GM18511 (cell line): ENCODE results near the gene SLC12A6.

ENCODE experiments used
- ATAC-seq: cut with Tn5 transposase; IDR thresholded peaks from one replicate; pipeline ENCODE4 v1.9.1; 2021; ENCODE audit warnings: mild to moderate bottlenecking, moderate library complexity; ENCODE audit not compliant: unreplicated experiment

The SLC12A6 gene

DNA sequence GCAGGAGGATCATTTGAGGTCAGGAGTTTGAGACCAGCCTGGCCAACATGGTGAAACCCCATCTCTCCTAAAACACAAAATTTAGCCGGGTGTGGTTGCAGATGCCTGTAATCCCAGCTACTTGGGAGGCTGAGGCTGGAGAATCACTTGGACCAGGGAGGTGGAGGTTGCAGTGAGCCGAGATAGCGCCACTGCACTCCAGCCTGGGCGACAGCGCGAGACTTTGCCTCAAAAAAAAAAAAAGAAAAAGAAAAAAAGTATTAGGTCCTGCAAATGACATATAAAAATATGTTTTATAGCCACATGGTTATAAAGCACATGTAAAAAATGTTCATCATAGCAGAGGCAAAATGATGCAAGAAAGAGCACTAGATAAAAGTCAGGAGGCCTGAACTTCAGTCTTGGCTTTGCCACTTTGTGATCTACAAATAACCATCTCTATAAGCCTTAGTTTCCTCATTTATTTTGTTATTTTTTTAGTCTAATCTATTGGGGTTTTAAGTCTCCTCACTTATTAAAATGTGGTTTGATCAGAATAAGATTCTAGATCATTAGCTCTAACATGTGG, 4.9 kb downstream of the SLC12A6 start:
- ATAC-seq, result no peak

DNA sequence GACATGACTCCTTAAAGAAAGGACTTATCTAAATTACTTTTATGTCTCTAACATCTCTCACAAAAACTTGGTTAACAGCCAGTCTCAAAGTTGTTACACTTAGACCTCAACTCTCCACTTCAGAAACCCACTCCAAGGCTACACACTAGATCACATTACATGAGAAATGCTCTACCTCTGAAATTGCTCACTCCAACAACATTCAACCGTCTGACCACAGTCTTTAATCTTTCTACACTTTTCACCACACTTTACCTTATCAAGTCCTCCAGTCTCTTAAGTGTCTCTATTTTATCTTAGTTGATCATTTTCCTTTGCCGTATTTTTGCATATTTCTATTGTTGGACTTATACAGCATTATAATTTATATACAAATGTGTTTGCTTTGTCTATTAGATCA, 5.8 kb downstream of the SLC12A6 start:
- no peak for ATAC-seq

DNA sequence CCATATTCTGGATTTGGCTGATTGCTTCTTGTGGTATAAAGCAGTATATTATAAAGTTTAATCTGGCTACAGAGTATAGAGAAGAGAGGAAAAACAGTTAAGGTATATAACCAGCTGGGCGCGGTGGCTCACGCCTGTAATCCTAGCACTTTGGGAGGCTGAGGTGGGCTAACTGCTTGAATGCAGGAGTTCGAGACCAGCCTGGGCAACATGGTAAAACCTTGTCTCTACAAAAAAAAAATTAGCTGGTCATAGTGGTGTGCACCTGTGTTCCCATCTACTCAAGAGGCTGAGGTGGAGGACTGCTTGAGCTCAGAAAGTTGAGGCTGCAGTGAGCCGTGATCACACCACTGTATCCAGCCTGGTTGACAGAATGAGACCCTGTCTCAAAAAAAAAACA, 7.3 kb downstream of the SLC12A6 start:
- ATAC-seq, result no peak

DNA sequence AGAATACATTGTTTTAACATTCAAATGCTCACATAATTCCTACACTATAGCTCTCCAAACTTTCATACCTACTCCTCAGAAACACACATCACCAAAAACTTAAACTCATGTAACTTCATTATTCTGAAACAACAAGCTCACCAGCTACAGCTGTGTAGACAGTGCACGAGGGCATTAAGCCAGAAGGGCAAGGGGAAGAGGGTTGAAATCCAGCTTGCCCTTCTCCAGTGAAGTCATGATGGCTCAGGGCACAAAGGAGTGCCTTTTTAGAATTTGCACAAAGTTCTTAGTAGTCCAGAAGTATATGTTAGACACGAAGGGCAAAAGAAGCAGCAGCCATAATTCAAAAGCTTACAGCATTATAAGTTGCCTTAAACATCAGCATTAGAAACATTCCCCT, 8.6 kb downstream of the SLC12A6 start:
- no peak for ATAC-seq

DNA sequence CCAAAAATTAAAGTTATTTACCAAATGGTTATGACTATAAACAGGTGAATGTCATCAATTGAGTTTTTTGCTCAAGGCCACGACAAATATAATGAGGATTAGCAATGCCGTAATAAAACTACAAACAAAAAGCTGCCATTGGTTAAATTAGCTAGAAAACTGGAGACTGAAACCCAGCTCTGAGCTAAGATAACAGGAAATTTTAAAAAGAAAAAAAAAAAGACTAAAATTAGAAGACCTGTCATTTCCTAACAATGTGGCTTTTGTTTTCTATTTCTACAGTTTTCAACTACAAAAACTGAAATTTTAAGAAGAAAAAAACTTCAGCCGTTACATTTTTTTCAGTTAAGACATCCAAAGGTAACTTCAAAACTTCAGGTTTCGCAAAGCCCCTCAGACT, 9.7 kb downstream of the SLC12A6 start:
- peak; percentile 42 for ATAC-seq

DNA sequence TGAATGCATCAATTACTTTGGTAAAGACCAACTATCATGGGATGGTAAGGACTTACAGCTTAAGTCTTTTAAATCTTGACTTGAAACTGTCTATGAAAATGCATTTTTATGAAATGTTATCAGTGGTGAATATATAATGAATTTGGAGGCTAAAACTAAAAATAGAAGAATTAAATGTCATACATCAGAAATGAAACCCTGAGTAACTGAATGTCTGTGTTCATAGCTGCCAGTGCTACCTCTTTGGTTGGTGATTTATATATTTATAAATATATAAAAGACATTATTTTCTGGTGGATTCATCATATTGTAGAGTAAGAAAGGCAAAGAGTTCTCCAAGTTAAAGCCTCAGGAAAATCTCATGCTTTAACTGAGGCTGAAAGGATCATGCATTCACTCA, 12.2 kb downstream of the SLC12A6 start:
- no peak for ATAC-seq

DNA sequence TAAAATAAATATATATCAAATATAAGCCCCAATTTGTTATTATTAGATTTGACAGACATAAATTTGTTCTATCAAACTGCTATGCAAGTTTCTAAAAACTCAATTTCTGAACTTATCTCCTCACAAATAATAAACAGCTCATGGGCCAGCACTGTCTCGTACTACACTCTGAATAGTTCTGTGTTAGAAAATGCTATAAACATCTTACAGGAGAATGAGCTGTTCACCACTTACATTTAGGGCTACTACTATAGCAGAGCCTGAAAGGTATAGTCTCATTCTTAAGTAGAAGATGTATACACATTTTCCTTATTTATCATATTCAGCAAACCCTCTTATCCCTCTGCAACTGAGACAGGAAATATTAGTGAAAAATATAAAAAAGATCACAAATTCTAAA, 12.6 kb downstream of the SLC12A6 start:
- no peak for ATAC-seq

DNA sequence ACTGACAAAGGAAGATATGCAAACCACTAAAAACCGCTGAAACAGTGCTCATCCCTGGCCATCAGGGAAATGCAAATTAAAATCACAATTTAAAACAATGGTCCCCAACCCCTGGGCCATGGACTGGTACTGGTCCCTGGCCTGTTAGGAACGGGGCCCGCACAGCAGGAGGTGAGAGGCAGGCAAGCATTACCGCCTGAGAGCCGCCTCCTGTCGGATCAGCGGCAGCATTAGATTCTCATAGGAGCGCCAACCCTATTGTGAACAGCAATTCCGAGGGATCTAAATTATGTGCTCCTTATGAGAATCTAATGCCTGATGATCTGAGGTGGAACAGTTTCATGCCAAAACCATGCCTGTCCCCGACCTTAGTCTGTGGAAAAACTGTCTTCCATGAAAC, 14.4 kb downstream of the SLC12A6 start:
- ATAC-seq, result no peak

DNA sequence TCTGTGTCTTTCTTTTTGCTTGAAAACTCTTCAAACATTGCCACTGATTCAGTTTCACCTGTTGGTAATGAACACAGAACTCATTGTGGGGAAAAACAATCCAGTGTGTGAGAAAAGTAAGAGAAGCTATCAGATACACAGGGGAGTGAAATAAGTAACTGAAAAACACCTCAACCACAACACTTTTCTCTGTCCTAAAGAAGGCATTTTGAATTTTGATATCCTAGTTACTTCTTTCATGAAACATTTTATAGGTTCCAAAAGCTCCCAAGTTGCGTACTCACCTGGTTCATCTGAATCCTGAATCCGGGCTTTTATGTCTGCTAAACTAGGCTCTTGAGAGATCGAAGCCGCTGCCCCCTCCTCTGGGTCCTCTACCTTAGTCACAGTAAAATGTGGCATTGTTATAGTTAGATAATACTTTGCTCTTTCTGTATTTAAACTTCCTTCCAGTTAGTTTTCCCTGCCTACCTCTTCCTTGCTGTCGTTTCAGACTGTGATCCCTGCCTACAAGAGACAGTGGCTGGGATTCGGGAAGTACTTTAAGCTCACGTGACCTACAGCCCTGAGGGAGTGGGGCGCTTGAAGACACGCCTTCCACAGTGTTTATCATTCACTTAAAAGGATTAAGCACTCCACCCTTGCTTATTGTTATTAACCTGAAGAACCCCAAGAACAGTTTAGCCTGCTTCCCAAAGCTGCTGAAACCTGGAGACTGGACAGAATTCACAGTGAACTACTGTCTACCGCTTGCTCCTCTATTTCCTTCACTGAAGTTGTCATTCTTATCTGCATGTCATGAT, 19.1 kb downstream of the SLC12A6 start:
- peak; percentile 80 for ATAC-seq

DNA sequence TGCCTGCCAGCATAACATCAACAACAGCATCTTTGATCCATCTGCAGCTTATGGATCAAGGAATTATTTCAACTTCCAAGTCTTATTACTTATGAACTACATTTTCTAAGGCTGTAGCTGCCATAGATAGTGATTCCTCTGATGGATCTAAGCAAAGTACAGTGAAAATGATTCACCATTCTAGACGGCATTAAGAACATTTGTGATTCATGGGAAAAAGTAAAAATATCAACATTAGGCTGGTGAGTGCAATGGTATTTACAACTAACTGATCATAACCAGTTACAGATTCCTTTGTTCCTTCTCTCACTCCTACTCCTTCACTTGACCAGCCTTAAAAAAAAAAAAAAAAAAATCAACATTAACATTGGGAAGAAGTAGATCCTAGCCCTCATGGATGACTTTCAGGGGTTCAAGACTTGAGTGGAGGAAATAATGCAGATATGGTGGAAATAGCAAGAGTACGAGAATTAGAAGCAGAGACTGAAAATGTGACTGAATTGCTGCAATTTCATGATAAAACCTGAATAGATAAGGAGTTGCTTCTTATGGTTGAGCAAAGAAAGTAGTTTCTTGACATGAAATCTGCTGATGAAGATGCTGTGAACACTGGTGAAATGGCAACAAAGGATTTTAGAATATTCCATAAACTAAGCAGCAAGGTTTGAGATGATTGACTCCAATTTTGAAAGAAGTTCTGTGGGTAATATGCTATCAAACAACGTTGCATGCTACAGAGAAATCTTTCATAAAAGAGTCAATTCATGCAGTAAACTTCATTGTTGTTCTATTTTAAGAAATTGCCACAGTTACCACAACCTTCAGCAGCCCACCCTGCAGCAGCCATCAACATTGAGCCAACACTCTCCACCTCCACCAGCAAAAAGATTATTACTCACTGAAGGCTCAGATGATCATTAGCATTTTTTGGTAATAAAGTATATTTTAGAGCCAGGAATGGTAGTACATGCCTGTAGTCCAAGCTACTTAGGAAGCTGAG, 22.8 kb downstream of the SLC12A6 start:
- ATAC-seq, result no peak

DNA sequence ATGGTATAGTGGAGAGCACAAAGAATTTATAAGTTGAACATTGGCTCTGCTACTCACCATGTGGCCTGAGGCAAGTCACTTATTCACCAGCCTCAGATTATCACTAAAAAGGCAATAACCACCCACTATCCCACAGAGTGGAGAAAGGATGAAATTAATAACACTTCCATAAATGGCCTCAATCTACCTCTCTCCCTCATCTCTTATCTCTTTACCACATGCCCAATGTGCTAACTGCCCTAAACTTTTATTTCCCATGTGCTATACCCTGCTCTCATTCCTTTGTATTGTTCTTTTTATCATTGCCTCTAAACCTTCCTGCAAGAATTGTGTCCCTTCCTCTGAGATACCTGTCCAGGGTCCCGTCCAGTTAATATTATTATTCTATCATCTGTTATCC, 26.0 kb downstream of the SLC12A6 start:
- ATAC-seq, result no peak

DNA sequence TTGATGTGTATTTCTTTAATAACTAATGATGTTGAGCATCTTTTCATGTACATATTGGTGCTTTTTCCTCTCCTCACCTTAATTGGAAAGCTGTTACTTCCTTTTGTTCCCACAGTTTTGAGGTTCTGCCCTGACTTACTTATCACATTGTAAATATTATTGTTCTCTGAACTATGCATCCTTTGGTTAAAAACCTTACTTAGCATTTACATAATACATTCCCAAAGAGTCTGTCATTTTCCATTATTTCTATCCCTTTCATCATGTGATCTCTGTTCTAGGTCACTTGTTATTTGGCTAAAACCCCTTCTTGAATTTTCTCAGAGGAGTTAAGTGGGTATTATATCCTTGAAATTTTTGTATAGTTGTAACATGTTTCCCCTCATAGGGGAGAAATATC, 33.0 kb downstream of the SLC12A6 start:
- no peak for ATAC-seq

DNA sequence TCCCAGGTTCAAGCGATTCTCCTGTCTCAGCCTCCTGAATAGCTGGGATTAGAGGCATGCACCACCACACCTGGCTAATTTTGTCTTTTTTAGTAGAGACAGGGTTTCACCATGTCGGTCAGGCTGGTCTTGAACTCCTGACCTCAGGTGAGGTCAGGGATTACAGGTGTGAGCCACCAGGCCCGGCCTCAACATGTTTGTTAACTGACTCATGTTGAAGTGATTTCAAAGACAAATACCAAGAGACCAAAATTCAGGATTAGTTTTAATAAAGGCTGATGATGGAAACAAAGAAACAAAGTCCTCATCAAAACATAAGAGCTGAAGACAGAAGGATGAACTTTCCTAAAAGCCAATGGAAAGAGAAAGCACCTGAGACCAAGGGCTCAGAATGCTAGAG, 36.5 kb downstream of the SLC12A6 start:
- no peak for ATAC-seq

DNA sequence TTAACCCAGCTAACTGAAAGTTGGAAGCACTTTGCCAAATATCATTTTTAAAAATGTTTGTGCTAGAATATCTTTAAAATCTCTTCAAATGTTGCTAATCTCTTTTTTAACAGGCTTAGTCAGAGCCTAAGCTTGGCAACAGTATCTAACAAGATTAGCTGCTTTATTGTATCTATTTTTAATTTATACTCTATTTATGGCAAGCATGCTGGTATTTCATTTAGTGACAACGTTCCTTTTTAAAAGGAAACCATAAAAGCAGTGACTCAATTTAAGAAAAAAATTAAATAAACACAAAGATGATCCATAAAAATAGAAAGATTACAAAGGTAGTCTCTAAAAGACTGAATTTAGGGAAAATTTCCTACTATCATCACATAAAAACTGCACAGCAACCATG, 40.5 kb downstream of the SLC12A6 start:
- no peak for ATAC-seq

DNA sequence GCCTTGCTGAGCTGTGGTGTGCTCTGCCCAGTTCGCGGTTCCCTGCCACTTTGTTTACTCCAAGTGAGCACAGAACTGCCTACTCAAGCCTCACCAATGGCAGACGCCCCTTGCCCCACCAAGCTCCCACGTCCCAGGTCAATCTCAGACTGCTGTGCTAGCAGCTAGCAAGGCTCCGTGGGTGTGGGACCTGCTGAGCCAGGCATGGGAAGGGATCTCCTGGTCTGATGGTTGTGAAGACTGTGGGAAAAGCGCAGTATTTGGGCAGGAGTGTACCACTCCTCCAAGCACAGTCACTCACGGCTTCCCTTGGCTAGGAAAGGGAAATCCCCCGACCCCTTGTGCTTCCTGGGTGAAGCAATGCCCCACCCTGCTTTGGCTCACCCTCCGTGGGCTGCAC, 45.0 kb downstream of the SLC12A6 start:
- ATAC-seq, result no peak

DNA sequence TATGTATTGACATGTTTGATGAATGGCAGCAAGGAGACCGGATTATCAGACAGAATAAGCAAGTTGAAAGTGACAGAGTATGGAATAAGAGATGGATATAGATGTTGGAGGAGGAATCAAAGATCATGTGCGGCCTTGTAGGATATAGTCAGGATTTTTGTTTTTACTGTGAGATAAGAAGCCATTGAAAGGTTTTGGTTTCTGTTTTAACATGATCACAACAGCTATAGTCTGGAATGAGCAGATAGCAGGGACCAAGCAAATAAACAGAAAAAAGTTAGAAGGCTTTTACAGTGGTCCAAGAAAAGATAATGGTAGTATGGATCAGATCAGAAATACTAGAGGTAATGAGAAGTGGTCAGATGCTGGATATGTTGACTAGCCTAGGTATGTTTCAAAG, 52.6 kb downstream of the SLC12A6 start:
- ATAC-seq, result no peak

DNA sequence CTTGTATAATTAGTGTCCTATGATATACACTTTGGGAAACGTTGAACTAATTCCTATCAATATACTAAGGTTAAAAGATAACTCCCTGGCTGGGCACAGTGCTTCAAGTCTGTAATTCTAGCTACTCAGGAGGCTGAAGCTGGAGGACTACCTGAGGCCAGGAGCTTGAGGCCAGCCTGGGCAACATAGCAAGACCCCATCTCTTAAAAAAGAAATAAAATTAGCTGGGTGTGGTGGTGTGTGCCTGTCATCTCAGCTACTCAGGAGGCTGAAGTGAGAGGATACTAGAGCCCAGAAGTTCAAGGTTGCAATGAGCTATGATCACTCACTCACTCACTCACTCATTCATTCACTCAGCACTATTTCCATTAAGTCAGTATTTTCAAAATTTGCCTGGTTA, 55.2 kb downstream of the SLC12A6 start:
- no peak for ATAC-seq

DNA sequence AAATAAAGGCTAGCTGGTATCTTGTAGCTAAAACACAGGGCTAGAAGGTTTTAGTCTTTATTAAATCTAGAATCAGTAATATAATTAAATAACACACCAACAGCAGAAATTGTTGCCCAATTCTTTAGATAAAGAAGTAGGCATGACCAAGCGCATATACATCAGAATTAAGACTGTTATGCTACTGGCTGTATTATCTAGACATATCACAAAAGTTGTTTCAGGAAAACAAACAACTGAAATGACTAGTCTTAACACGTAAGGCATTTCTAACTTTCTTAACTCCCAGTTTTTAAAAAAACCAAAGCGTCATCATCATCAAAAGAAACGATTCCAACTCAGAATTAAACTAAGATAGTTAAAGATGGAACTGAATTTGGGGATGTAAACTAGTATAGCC, 57.4 kb downstream of the SLC12A6 start:
- no peak for ATAC-seq

DNA sequence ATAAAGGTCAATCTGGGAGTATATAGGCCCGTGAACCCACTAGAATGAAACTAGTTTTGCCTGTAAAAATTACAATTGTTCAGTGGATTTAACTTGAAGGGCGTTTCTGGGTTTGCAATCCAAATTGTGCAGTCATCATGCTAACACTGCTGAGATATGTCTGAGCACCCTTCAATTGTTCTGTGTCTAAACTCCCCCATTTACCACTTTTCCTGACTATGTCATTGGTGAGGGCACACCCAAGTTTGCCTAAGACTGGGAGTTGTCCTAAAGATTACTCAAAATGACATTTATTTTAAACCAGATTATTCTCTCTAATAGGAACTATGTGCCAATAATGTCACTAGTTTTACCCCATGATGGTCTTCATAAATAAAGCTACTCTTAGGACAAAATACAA, 58.2 kb downstream of the SLC12A6 start:
- ATAC-seq, result no peak

DNA sequence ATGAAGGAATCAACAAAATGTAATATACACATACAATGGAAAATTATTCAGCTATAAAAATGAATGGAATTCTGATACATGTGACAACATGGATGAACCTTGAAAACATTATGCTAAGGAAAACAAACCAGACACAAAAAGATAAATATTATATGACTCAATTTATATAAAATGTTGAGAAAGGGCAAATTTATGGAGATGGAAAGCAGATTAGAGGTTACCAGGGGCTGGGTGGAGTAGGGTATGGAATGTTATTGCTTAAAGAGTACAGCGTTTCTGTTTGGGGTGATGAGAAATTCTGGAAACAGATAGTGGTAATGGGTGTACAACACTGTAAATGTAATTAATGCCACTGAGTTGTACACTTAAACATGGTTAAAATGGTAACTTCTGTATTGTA, 61.9 kb downstream of the SLC12A6 start:
- no peak for ATAC-seq

DNA sequence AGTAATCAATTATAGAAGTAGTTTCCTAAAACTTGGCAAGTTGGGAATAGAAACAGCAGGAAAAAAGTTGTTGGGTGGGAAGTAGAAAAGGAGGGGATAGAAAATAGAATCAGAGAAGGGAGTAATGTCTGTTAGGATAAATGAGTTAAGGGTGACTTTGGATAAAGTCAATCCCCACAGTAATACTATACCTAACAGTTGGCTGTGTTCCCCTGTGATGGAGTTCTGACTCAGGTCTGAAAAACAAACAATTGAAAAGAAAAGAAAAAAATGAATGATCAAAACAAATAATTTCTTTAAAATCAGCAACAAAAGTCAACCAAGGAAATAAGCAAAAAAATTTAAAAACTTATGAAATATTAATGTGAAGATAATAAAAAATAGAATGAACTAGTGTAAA, 62.4 kb downstream of the SLC12A6 start:
- no peak for ATAC-seq

DNA sequence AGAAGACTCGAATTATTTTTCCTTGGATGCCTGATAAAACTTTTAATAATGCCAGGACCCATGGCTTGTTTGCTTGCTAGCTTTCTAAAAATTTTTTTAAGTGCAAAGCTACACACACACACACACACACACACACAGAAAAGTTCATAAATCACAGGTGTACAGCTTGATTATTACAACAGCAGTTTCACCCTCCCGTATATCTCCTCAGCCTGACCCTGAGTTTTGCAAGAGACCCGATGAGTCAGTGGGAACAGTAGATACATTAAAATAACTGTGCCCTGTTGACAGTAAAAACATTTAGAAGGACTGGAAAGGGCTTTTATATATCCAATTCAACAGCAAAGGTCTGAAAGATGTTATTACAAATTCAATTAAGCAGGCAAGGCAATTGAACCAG, 66.1 kb downstream of the SLC12A6 start:
- ATAC-seq, result no peak
